Hepatocyte (in vitro differentiated cells): Measurements from ENCODE around the gene RGS8. TPM values are rescaled to one million over a fixed set of nuclear protein-coding genes. Genes with fewer than 3 reads are reported as not detected.

Experiments
- DNase-seq: peaks from one replicate; pipeline ENCODE4 v3.0.0-alpha.2; 2016; ENCODE audit warnings: low spot score
- H2AFZ ChIP-seq: fragments of 200-600 bp; sonication (generic); 2 replicates; pipeline ENCODE4 v1.6.0; 2016; ENCODE audit warnings: antibody characterized with exemption, mild to moderate bottlenecking
- H3K27ac ChIP-seq: fragments of 200-600 bp; sonication (generic); 2 replicates; pipeline ENCODE4 v1.5.1; 2016; ENCODE audit warnings: mild to moderate bottlenecking
- H3K27me3 ChIP-seq: fragments of 200-600 bp; sonication (generic); 2 replicates; pipeline ENCODE4 v1.6.1; 2016
- H3K36me3 ChIP-seq: fragments of 200-600 bp; sonication (generic); replicated peaks from 2 replicates; pipeline ENCODE4 v1.5.1; 2016; ENCODE audit warnings: low read depth; ENCODE audit not compliant: insufficient read depth
- H3K4me1 ChIP-seq: fragments of 200-600 bp; sonication (generic); 2 replicates; pipeline ENCODE4 v1.5.1; 2016; ENCODE audit warnings: mild to moderate bottlenecking, moderate library complexity; ENCODE audit not compliant: insufficient read depth
- H3K4me2 ChIP-seq: fragments of 200-600 bp; sonication (generic); 2 replicates; pipeline ENCODE4 v1.6.0; 2016
- H3K4me3 ChIP-seq: fragments of 200-600 bp; sonication (generic); 2 replicates; pipeline ENCODE4 v1.5.1; 2016; ENCODE audit warnings: mild to moderate bottlenecking
- H3K79me2 ChIP-seq: fragments of 200-600 bp; sonication (generic); 2 replicates; pipeline ENCODE4 v1.6.0; 2017; ENCODE audit warnings: mild to moderate bottlenecking
- H3K9me2 ChIP-seq: fragments of 200-600 bp; sonication (generic); replicated peaks from 2 replicates; pipeline ENCODE4 v1.6.0; 2017; ENCODE audit warnings: mild to moderate bottlenecking; ENCODE audit not compliant: insufficient read depth
- H3K9me3 ChIP-seq: fragments of 200-600 bp; sonication (generic); 2 replicates; pipeline ENCODE4 v1.5.1; 2016; ENCODE audit warnings: low read depth, mild to moderate bottlenecking
- H4K20me1 ChIP-seq: fragments of 200-600 bp; sonication (generic); 2 replicates; pipeline ENCODE4 v1.6.0; 2016; ENCODE audit warnings: mild to moderate bottlenecking; ENCODE audit not compliant: insufficient read depth, poor library complexity, severe bottlenecking
- EZH2 ChIP-seq: fragments of 200-600 bp; sonication (generic); IDR thresholded peaks from 2 replicates; pipeline ENCODE4 v1.6.1; 2016; ENCODE audit warnings: antibody characterized with exemption, mild to moderate bottlenecking, borderline replicate concordance
- EZH2phosphoT487 ChIP-seq: fragments of 200-600 bp; sonication (generic); IDR thresholded peaks from one replicate; pipeline ENCODE4 v1.6.1; 2018; ENCODE audit warnings: antibody characterized with exemption, mild to moderate bottlenecking, low read depth, moderate library complexity; ENCODE audit not compliant: unreplicated experiment, severe bottlenecking
- WGBS: methylation state at CpG from one replicate; pipeline ENCODE4 v1.1.6; 2016; ENCODE audit warnings: low lambda C conversion rate; ENCODE audit errors: missing lambda C conversion rate; 5-methylcytosine and 5-hydroxymethylcytosine counted together
- polyA plus RNA-seq: library from polyadenylated mRNA; unstranded; fragments of >200 nt; fragmentation: Nextera tagmentation; extraction: Ambion mirVana; gene quantifications from 2 replicates; pipeline ENCODE4 v1.2.1, GENCODE V29; 2016
- total RNA-seq: library from RNA; depleted of rRNA; stranded (reverse); fragments of >200 nt; gene quantifications from 2 replicates; pipeline ENCODE4 v1.2.3, GENCODE V29; 2014
- TF ChIP-seq, protein P1 (sequence below): fragments of 200-600 bp; sonication (generic); IDR thresholded peaks from 2 replicates; pipeline ENCODE4 v1.5.1; 2016; ENCODE audit warnings: antibody characterized with exemption, mild to moderate bottlenecking; ENCODE audit not compliant: poor library complexity

The RGS8 gene
- total and polyA plus RNA-seq, 2 experiments from 2014 or later = not detected

DNA sequence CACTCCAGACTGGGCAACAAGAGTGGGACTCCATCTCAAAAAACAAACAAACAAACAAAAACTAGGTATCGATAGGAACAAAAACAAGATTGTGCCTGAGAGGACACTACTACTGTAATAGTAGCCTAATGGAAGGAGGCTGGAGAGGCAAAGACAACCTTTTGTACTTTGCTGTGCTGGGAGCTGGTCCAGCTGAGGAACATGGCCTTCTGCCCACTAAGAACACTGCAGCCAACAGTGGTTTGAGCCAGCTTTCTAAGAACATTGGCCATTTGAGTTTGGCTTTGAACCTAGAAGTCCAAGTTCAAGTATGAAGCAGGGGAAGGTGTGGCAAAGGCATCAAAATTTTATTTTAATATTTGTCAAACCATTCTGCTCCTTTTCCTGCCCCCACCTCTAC, 22.7 kb upstream of the RGS8 start:
- TF ChIP-seq, protein P1, sequence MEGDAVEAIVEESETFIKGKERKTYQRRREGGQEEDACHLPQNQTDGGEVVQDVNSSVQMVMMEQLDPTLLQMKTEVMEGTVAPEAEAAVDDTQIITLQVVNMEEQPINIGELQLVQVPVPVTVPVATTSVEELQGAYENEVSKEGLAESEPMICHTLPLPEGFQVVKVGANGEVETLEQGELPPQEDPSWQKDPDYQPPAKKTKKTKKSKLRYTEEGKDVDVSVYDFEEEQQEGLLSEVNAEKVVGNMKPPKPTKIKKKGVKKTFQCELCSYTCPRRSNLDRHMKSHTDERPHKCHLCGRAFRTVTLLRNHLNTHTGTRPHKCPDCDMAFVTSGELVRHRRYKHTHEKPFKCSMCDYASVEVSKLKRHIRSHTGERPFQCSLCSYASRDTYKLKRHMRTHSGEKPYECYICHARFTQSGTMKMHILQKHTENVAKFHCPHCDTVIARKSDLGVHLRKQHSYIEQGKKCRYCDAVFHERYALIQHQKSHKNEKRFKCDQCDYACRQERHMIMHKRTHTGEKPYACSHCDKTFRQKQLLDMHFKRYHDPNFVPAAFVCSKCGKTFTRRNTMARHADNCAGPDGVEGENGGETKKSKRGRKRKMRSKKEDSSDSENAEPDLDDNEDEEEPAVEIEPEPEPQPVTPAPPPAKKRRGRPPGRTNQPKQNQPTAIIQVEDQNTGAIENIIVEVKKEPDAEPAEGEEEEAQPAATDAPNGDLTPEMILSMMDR = no peak
- TF ChIP-seq EZH2phosphoT487 = no peak
- no peak for TF ChIP-seq EZH2
- no peak overlapping the region for H3K4me2 ChIP-seq
- H3K4me3 ChIP-seq = no peak overlapping the region
- no peaks in the 10 kb centered on the region for H3K36me3 ChIP-seq
- no peaks in the 10 kb centered on the region for H3K79me2 ChIP-seq
- H3K9me2 ChIP-seq = no peaks in the 10 kb centered on the region
- H3K9me3 ChIP-seq = no peaks in the 10 kb centered on the region
- no peak for DNase-seq
- H3K27me3 ChIP-seq = no peaks in the 10 kb centered on the region
- no peak overlapping the region for H2AFZ ChIP-seq
- WGBS = 100% methylated on average over 1 of the region's 1 CpG
- H4K20me1 ChIP-seq = no peaks in the 10 kb centered on the region
- peaks cover 11% of the 10 kb centered on the region for H3K4me1 ChIP-seq
- H3K27ac ChIP-seq = no peak overlapping the region

DNA sequence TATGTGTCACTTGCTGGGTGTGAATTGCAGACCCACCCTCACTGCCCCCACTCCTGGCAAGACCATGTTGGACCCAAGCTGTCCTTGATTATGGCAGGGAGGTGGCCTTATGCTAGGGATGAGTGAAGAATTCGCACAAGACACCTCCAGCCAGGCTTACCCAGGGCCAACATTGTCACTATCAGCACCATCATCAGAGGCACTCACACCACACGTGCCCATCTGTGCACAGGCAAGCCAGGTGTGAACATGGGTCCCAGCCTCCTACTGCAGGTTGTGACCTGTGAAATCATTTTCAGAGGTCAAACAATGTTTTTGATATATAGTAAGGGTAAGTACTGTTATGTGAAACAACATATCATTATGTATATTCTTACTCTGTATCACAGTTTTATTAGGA, 20.3 kb upstream of the RGS8 start:
- TF ChIP-seq EZH2phosphoT487 (no peak), EZH2 (no peak)
- TF ChIP-seq, protein P1 = no peak
- Histone ChIP-seq H3K27ac (no peak overlapping the region), H3K9me2 (no peaks in the 10 kb centered on the region), H4K20me1 (no peaks in the 10 kb centered on the region), H3K36me3 (no peaks in the 10 kb centered on the region), H3K79me2 (no peaks in the 10 kb centered on the region), H2AFZ (no peak overlapping the region), H3K4me1 (peaks cover 11% of the 10 kb centered on the region), H3K4me3 (no peak overlapping the region), H3K9me3 (no peaks in the 10 kb centered on the region), H3K4me2 (no peak overlapping the region), H3K27me3 (no peaks in the 10 kb centered on the region)
- WGBS = 89% methylated on average over 2 of the region's 2 CpGs
- no peak for DNase-seq

DNA sequence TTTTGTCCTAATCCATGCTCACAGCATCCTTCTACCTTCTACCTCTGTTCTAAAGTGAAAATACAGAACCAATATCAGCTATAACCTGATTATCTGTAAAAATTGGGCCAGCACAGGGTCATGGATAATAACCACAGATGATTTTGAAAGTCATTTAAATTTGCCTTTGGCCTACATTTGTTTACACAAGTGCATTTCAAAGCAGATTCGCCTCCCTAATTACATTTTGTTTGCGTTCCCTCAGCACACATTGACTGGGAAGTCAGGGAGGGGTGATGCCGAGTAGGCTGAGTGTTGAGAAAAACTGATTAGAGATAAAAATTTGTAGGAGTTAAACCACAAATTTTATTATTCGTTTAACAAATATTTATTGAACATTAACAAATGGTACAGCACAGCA, 19.2 kb upstream of the RGS8 start:
- H3K4me3 ChIP-seq = no peak overlapping the region
- H3K4me1 ChIP-seq = peaks cover 19% of the 10 kb centered on the region
- H3K36me3 ChIP-seq = no peaks in the 10 kb centered on the region
- no peak overlapping the region for H3K4me2 ChIP-seq
- H3K27ac ChIP-seq = no peak overlapping the region
- H3K79me2 ChIP-seq = no peaks in the 10 kb centered on the region
- no peak for DNase-seq
- no peaks in the 10 kb centered on the region for H3K9me2 ChIP-seq
- 22% methylated on average over 4 of the region's 4 CpGs for WGBS
- H3K27me3 ChIP-seq = no peaks in the 10 kb centered on the region
- H3K9me3 ChIP-seq = no peaks in the 10 kb centered on the region
- TF ChIP-seq, protein P1 = no peak
- TF ChIP-seq EZH2phosphoT487 (no peak), EZH2 (no peak)
- no peaks in the 10 kb centered on the region for H4K20me1 ChIP-seq
- H2AFZ ChIP-seq = no peak overlapping the region
